GM18520 (cell line): ENCODE data around the gene WHAMM.
"Not testable (repeated sequence)": the region's sequence is repeated elsewhere in the genome, so short reads cannot be mapped to it uniquely, and the experiment has no call there.

ENCODE experiments used
- ATAC-seq: cut with Tn5 transposase; IDR thresholded peaks from one replicate; pipeline ENCODE4 v1.9.1; 2021; ENCODE audit not compliant: unreplicated experiment

WHAMM gene

GRCh38 chr15:82809308-82810060 lies at the start of gene WHAMM:
WHAMM (plus strand) TSS chr15:82809628; CDS start chr15:82809727, 99 bp downstream.
- peak; percentile 79 for ATAC-seq

GRCh38 chr15:82763361-82764116 lies 45.9 kb upstream of the WHAMM start:
- no peak for ATAC-seq

GRCh38 chr15:82764117-82764490 lies 45.3 kb upstream of the WHAMM start:
- ATAC-seq: no peak

- ATAC-seq: no peak
These were observed 44.7 kb upstream of the WHAMM start for GRCh38 chr15:82764740-82765139.

GRCh38 chr15:82766201-82766600 lies 43.2 kb upstream of the WHAMM start:
- not testable (repeated sequence) for ATAC-seq

- ATAC-seq: no peak
These were observed 42.1 kb upstream of the WHAMM start for GRCh38 chr15:82767163-82767829.

GRCh38 chr15:82768414-82769054 lies 40.9 kb upstream of the WHAMM start:
- ATAC-seq: no peak

- ATAC-seq: no peak
These were observed 37.4 kb upstream of the WHAMM start for GRCh38 chr15:82771789-82772607.

- no peak for ATAC-seq
These were observed 34.9 kb upstream of the WHAMM start for GRCh38 chr15:82774496-82774895.

- no peak for ATAC-seq
These were observed 30.7 kb upstream of the WHAMM start for GRCh38 chr15:82778755-82779154.

- ATAC-seq: no peak
These were observed 28.1 kb upstream of the WHAMM start for GRCh38 chr15:82781349-82781748.

- no peak for ATAC-seq
These were observed 20.9 kb upstream of the WHAMM start for GRCh38 chr15:82788496-82788895.

- ATAC-seq: no peak
These were observed 19.9 kb upstream of the WHAMM start for GRCh38 chr15:82789491-82789890.

- ATAC-seq: no peak
These were observed 19.1 kb upstream of the WHAMM start for GRCh38 chr15:82790321-82790720.

- no peak for ATAC-seq
These were observed 17.4 kb upstream of the WHAMM start for GRCh38 chr15:82792068-82792467.

- no peak for ATAC-seq
These were observed 15.7 kb upstream of the WHAMM start for GRCh38 chr15:82793737-82794136.

- no peak for ATAC-seq
These were observed 11.3 kb upstream of the WHAMM start for GRCh38 chr15:82798104-82798503.

GRCh38 chr15:82798531-82799166 lies 10.8 kb upstream of the WHAMM start:
- ATAC-seq: no peak

GRCh38 chr15:82799183-82799841 lies 10.1 kb upstream of the WHAMM start:
- ATAC-seq: no peak

- ATAC-seq: no peak
These were observed 6.9 kb upstream of the WHAMM start for GRCh38 chr15:82802497-82802896.
